Activated T-helper 1 cell treated with Interleukin-2 at 50 U/mL for 16 hours (primary cell): Measurements from ENCODE around the gene ZNF594.
"Not testable (repeated sequence)": the region's sequence is repeated elsewhere in the genome, so short reads cannot be mapped to it uniquely, and the experiment has no call there.

ENCODE experiments used
- DNase-seq: peaks from one replicate; pipeline ENCODE4 v3.0.0-alpha.2; 2020; ENCODE audit warnings: low read depth

The ZNF594 gene

DNA sequence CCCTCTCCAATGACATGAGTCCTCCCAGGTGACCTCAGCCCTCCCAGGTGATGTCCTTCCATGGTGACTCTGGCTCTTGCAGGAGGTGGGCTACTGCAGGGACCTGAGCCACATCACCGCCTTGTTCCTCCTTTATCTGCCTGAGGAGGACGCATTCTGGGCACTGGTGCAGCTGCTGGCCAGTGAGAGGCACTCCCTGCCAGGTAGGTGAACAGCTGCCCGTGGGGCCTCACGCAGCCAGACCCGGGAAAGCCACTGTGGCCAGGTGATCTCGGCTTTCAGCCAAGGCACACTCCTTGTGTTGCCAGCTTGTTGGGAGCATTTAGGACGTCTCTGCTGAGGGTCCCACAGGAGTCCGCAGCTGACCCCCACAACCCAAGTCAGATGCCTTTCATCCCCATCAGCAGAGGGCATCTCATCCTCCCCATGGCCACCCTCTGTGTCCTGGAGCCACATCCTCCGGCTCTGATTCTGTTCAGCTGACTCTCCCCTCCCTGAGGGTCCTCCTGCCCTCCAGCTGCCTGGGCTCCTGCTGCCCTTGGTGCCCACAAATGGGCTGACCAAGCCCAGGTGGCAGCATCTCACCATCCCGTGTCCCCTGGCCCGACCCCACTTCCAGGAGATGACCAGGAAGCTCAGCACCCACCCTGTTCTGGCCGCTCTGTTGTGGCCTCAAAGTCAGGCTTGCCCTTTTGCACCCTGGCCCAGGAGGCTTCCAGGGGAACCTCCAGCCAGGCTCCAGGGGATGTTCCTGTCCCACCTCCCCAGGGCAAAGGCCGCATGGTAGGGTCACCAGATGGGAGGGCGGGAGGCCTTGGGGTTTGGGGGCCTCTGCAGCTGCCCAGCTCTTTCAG lies 55.7 kb downstream of the ZNF594 start:
- DNase-seq = no peak

GRCh38 chr17:5135131-5135712 lies 56.4 kb downstream of the ZNF594 start:
- DNase-seq = not testable (repeated sequence)

DNA sequence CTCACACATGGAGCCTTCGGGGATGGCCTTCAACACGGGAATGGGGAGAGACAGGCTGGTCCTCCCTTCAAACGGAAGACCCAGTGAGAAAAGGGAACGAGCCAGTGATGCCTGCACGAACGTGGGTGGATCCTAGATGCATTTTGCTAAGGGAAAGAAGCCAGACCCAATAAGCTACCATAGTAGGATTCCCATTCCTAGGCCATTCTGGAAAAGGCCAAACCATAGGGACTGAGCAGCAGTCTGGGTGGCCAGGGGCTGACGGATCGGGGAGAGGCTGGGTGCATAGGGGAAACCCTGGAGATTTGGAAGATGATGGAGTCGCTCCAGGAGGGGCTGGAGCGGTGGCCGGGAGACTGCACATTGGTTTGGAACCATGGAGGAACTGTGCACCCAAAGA lies 57.1 kb downstream of the ZNF594 start:
- DNase-seq = not testable (repeated sequence)

DNA sequence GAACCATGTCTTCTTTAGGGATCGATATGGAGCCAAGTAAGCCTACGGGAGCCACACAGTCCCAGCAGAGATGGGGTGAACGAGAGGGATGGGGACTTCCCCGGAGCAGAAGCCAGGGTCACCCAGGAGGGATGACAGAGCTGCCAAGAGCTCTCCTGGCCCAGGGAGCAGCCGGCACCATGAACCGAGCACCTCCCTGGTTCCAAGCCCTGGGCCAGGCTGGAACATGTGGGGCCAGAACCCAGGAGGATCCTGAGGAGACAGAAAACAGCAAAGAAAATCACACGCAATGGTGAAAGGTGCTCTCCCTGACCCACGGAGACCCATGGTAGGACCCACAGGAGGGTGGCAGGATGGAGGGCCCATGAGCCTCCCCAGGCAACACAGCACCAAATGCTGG lies 57.7 kb downstream of the ZNF594 start:
- DNase-seq = not testable (repeated sequence)

DNA sequence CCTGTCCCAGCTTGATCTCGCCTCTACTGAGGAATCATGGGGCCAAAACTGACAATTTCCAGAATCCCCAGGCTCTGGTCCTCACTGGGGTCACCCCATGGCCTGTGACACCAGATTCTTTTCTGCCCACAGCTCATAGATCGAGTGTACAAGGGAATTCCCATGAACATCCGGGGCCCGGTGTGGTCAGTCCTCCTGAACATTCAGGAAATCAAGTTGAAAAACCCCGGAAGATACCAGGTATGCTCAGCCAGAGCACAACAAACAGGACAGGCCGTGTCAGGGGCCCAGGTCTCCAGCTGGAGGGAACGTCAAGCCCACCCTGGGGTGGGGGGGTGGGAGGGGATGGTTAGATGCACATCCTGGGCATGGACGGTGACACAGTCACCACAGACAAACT lies 58.4 kb downstream of the ZNF594 start:
- no peak for DNase-seq

DNA sequence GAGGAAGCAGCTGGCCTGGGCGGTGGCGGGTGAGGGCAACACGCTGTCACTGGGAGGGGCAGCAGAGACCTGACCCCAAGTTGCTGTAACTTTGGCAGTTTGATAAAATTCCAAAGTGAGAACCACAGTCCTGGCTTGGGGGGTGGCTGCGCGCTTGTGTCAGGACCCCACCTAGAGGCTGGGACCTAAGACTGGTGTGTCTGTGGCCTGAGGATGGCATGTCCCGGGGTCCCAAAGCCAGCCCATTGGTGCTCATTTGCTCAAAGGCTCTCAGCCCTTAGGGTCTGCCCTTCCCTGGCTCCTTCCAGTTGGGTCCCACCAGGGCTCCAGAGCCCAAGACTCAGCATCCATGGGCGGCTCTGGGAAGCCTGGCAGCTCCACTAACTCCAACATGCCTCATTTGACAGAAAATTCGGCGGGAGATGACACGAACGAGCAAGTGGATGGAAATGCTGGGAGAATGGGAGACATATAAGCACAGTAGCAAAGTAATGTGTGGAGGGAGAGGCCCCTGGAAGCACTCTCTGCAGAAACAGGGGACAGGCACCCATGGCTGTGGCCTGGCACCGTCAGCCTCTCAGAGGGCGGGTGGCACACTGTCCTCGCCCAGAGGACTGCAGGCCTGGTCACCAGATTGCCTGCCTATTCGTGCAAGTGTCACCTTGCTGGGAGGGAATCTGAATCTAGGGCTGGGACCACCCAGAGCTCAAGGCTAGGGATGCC lies 59.0 kb downstream of the ZNF594 start:
- DNase-seq = not testable (repeated sequence)

GRCh38 chr17:5131799-5132502 lies 59.7 kb downstream of the ZNF594 start:
- DNase-seq = not testable (repeated sequence)

DNA sequence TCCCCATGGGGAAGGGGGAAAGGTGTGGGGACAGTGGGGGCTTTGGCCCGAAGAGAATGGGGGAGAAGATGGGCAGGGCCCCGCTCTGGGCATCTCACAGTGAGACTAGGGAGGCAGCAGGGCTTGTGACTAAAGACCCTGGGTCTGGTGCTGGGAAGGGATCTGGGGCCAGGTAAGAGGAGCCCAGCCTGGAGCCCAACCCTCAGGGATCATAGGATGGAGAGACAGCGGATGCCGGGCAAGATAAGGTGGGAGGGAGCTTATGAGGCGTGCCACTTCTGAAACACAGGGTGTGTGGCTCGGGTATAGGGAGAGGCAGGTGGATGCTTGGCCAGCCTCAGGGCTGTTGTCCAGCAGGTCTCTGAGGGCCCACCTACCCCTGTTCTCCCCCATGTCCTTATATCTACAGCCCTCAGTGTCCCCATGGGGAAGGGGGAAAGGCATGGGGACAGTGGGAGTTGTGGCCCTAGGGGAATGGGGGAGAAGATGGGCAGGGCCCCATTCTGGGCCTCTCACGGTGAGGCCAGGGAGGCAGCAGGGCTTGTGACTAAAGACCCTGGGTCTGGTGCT lies 60.4 kb downstream of the ZNF594 start:
- DNase-seq = no peak

DNA sequence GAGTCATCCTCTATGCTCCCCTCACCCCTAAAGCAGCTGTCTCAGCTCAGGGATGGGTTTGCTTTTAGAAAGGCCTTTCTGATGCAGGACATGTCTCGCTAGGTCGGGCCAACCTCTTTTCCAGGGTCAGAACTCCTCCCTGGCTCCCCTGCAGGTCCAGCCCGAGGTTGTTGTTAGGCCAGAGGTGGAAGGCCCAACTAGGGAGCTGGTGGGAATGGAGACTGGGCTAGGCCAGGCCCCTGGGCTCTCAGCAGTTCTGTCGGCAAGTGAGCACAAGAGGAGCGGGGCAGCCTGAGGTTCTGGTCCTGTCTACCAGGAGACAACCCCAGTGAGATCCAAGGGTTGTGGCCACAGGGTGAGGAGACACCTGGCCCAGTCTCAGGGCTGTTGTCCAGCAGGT lies 61.0 kb downstream of the ZNF594 start:
- DNase-seq = not testable (repeated sequence)

DNA sequence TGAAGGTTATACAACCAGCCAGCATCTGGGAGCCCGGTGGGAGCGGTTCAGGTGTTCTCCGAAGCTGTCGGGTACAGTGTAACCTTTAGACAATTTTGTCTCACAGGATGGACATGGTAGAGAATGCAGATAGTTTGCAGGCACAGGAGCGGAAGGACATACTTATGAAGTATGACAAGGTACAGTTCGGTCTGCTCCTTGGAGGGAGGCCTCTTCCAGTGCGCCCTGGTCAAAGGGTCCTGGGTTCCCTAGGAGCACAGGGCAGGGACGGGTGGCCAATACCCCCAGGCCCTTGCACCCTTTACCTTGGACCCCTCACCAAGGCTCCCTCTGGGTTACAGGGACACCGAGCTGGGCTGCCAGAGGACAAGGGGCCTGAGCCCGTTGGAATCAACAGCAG lies 61.4 kb downstream of the ZNF594 start:
- DNase-seq = not testable (repeated sequence)

GRCh38 chr17:5129770-5130169 lies 61.9 kb downstream of the ZNF594 start:
- DNase-seq = not testable (repeated sequence)
